ENCODE data around the gene BBS12. TPM values are rescaled to one million over a fixed set of nuclear protein-coding genes. Genes with fewer than 3 reads are reported as not detected.

The BBS12 gene
- total RNA-seq, 1 donor from 2014 or later = 4.6 TPM

- peaks cover 4% of the 10 kb centered on the region for H3K27me3 Mint-ChIP-seq (ENCODE audit: unreplicated experiment)
- no peak overlapping the region for H3K27ac Mint-ChIP-seq (ENCODE audit: unreplicated experiment)
- TF ChIP-seq CTCF (IDR thresholded peaks at IDR 0.05; ENCODE audit: unreplicated experiment) = no peak
- peaks cover 4% of the 10 kb centered on the region for H3K36me3 Mint-ChIP-seq (ENCODE audit: low read depth, unreplicated experiment)
- peaks cover 31% of the 10 kb centered on the region for H3K4me1 Mint-ChIP-seq (ENCODE audit: unreplicated experiment)
- H3K9me3 Mint-ChIP-seq (ENCODE audit: unreplicated experiment) = no peaks in the 10 kb centered on the region
- no peak overlapping the region for H3K4me3 Mint-ChIP-seq (ENCODE audit: unreplicated experiment)
- no peak for DNase-seq (ENCODE audit: low spot score)
Measured at GRCh38 chr4:122689972-122690371, 42.5 kb upstream of the BBS12 start.

- H3K27me3 Mint-ChIP-seq (ENCODE audit: unreplicated experiment) = peaks cover 4% of the 10 kb centered on the region
- TF ChIP-seq CTCF (IDR thresholded peaks at IDR 0.05; ENCODE audit: unreplicated experiment) = no peak
- no peaks in the 10 kb centered on the region for H3K9me3 Mint-ChIP-seq (ENCODE audit: unreplicated experiment)
- H3K4me3 Mint-ChIP-seq (ENCODE audit: unreplicated experiment) = no peak overlapping the region
- DNase-seq (ENCODE audit: low spot score) = no peak
- peaks cover 31% of the 10 kb centered on the region for H3K4me1 Mint-ChIP-seq (ENCODE audit: unreplicated experiment)
- H3K36me3 Mint-ChIP-seq (ENCODE audit: low read depth, unreplicated experiment) = peaks cover 4% of the 10 kb centered on the region
- no peak overlapping the region for H3K27ac Mint-ChIP-seq (ENCODE audit: unreplicated experiment)
Measured at GRCh38 chr4:122691988-122692387, 40.5 kb upstream of the BBS12 start.

GRCh38 chr4:122692641-122693520 lies 39.6 kb upstream of the BBS12 start:
- Mint-ChIP-seq H3K36me3 (ENCODE audit: low read depth, unreplicated experiment) (no peaks in the 10 kb centered on the region), H3K27ac (ENCODE audit: unreplicated experiment) (no peak overlapping the region), H3K27me3 (ENCODE audit: unreplicated experiment) (peaks cover 1% of the 10 kb centered on the region), H3K4me1 (ENCODE audit: unreplicated experiment) (peaks cover 23% of the 10 kb centered on the region), H3K9me3 (ENCODE audit: unreplicated experiment) (no peaks in the 10 kb centered on the region), H3K4me3 (ENCODE audit: unreplicated experiment) (no peak overlapping the region)
- no peak for TF ChIP-seq CTCF (IDR thresholded peaks at IDR 0.05; ENCODE audit: unreplicated experiment)
- no peak for DNase-seq (ENCODE audit: low spot score)

- no peak for DNase-seq (ENCODE audit: low spot score)
- Mint-ChIP-seq H3K9me3 (ENCODE audit: unreplicated experiment) (no peaks in the 10 kb centered on the region), H3K4me1 (ENCODE audit: unreplicated experiment) (peaks cover 3% of the 10 kb centered on the region), H3K36me3 (ENCODE audit: low read depth, unreplicated experiment) (no peaks in the 10 kb centered on the region), H3K4me3 (ENCODE audit: unreplicated experiment) (no peak overlapping the region), H3K27ac (ENCODE audit: unreplicated experiment) (no peak overlapping the region), H3K27me3 (ENCODE audit: unreplicated experiment) (no peaks in the 10 kb centered on the region)
- no peak for TF ChIP-seq CTCF (IDR thresholded peaks at IDR 0.05; ENCODE audit: unreplicated experiment)
Measured at GRCh38 chr4:122695226-122695625, 37.3 kb upstream of the BBS12 start.

GRCh38 chr4:122700178-122700725 lies 32.3 kb upstream of the BBS12 start:
- Mint-ChIP-seq H3K9me3 (ENCODE audit: unreplicated experiment) (no peaks in the 10 kb centered on the region), H3K4me1 (ENCODE audit: unreplicated experiment) (peaks cover 3% of the 10 kb centered on the region), H3K4me3 (ENCODE audit: unreplicated experiment) (no peak overlapping the region), H3K36me3 (ENCODE audit: low read depth, unreplicated experiment) (no peaks in the 10 kb centered on the region), H3K27ac (ENCODE audit: unreplicated experiment) (no peak overlapping the region), H3K27me3 (ENCODE audit: unreplicated experiment) (no peaks in the 10 kb centered on the region)
- TF ChIP-seq CTCF (IDR thresholded peaks at IDR 0.05; ENCODE audit: unreplicated experiment) = no peak
- no peak for DNase-seq (ENCODE audit: low spot score)
